ENCODE data around the gene TREML4.

The TREML4 gene

DNA sequence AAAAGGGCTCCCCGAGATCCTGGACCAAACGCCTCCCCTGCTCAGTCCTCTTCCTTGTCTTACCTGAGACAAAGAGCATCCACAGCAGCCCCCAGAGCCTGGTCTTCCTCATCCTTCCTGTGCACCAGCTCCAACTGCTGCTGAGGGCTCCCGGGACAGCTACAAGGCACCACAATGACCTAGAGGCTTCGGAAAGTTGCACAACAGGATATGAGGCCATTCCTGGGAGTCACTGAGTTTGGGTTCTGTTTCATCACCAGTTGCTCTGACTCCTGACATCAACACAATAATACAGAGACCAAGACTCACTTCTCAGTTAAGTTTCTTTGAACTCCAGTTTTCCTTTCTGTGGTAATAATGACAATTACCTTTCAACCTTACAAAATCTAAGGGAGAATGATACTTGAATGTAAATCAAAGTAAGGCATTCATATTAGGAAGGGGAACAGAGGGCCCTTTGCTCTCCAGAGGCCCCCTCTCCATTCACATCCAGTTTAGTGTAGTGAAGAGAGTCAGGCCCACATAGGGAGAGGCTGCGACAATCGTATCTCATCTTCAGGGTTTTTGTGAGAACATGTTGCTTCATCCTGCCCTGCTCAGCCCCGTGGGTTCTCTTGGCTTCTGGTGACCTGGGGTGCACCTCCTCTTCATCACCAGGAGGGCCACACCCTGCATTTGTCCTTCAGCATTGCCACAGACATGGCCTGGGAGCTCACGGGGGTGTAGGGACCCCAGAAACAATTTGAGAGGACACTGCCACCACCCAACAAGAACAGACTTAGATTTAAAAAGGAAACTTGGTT, 58.6 kb downstream of the TREML4 start, which contains the start of gene TREM1:
Gene TREM1, minus strand, starts transcription at position 139 of the 803 bp plus-strand sequence. Its CDS starts 27 bp downstream, at position 112.
- peak; percentile 33 for DNase-seq (ENCODE audit: low spot score)

DNA sequence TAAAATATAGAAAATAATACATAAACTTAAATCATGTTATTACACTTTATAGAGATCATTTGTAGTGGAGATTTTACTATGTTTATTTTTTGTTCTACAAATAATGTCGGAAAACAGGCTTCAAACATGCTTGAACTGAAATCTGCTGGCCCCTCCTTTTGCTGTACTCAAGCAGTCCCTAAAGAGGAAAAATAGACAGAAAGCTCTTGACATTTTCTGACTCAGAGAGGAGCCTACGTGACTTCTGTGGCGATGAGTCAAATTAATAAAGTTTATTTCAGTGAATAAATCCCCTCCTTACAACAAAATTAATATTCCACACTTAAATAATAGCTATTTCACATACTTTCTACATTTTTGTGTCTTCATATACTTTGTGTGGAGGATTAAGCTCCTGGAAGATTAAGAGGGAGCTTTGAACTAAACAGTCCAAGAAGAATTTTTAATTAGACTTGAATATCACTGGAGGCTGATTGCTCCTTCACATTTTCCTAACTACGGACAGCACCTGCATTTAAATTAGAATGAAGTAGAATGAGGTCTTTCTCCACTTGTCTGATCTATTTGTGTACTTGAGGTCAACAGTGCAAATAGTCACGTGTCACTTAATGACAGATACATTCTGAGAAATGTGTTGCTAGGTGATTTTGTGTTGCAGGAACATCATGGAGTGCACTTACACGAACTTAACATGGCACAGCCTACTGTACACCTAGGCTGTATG, 60.0 kb downstream of the TREML4 start:
- DNase-seq (ENCODE audit: low spot score), result no peak

All from Ammon's horn (tissue), 1 donor.